Measurements from ENCODE around the gene RNF220. TPM values are rescaled to one million over a fixed set of nuclear protein-coding genes. Genes with fewer than 3 reads are reported as not detected.

The RNF220 gene
- total RNA-seq, 1 experiment from 2014 or later = 128 TPM

GRCh38 chr1:44521378-44522080 is 116.5 kb downstream of the RNF220 start (continued):
- TF ChIP-seq ZNF219 (CRISPR knock-in tag; IDR thresholded peaks at IDR 0.05; ENCODE audit: borderline replicate concordance) (no peak), RORB (CRISPR knock-in tag; IDR thresholded peaks at IDR 0.05) (no peak), ZNF121 (CRISPR knock-in tag; IDR thresholded peaks at IDR 0.05) (no peak), RELA (CRISPR knock-in tag; IDR thresholded peaks at IDR 0.05; ENCODE audit: borderline replicate concordance) (no peak), TP53 (CRISPR knock-in tag; IDR thresholded peaks at IDR 0.05) (no peak), NFE2L1 (CRISPR knock-in tag; IDR thresholded peaks at IDR 0.05) (no peak), STAT6 (CRISPR knock-in tag; conservative IDR thresholded peaks at IDR 0.05; ENCODE audit: low read depth) (no peak), JAZF1 (CRISPR knock-in tag; IDR thresholded peaks at IDR 0.05) (no peak), SMAD3 (CRISPR knock-in tag; IDR thresholded peaks at IDR 0.05; ENCODE audit: borderline replicate concordance) (no peak)
- TF ChIP-seq, protein P1, sequence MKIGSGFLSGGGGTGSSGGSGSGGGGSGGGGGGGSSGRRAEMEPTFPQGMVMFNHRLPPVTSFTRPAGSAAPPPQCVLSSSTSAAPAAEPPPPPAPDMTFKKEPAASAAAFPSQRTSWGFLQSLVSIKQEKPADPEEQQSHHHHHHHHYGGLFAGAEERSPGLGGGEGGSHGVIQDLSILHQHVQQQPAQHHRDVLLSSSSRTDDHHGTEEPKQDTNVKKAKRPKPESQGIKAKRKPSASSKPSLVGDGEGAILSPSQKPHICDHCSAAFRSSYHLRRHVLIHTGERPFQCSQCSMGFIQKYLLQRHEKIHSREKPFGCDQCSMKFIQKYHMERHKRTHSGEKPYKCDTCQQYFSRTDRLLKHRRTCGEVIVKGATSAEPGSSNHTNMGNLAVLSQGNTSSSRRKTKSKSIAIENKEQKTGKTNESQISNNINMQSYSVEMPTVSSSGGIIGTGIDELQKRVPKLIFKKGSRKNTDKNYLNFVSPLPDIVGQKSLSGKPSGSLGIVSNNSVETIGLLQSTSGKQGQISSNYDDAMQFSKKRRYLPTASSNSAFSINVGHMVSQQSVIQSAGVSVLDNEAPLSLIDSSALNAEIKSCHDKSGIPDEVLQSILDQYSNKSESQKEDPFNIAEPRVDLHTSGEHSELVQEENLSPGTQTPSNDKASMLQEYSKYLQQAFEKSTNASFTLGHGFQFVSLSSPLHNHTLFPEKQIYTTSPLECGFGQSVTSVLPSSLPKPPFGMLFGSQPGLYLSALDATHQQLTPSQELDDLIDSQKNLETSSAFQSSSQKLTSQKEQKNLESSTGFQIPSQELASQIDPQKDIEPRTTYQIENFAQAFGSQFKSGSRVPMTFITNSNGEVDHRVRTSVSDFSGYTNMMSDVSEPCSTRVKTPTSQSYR (CRISPR knock-in tag; IDR thresholded peaks at IDR 0.05) = no peak

- ATAC-seq = peak; percentile 95
These were observed 118.8 kb downstream of the RNF220 start for GRCh38 chr1:44523593-44524591.

More at GRCh38 chr1:44523593-44524591, 118.8 kb downstream of the RNF220 start:
- peak; percentile 76 for DNase-seq (ENCODE audit: low spot score)
- ChIA-PET CTCF (interaction anchor here (0.6 to 5.3 kb wide), 20 partner anchors 9 to 203 kb away, joined by 3 to 69 read pairs (median 6); no protein-coding TSS in a partner anchor), POLR2A (interaction anchor here (0.6 to 2.1 kb wide), 9 partner anchors 11 to 295 kb away, joined by 3 to 16 read pairs (median 7); no protein-coding TSS in a partner anchor)
- no peaks in the 10 kb centered on the region for H3K9me3 Mint-ChIP-seq
- H3K36me3 Mint-ChIP-seq = peaks cover 5% of the 10 kb centered on the region
- H3K4me1 Mint-ChIP-seq = peaks cover 26% of the 10 kb centered on the region
- TF ChIP-seq FOXK1 (CRISPR knock-in tag; IDR thresholded peaks at IDR 0.05) (peak; percentile 80), SOX15 (CRISPR knock-in tag; IDR thresholded peaks at IDR 0.05) (no peak), ETV6 (CRISPR knock-in tag; IDR thresholded peaks at IDR 0.05) (peak; percentile 50; the same call in 1 of the 2 replicates), USF2 (CRISPR knock-in tag; IDR thresholded peaks at IDR 0.05) (no peak), SP1 (CRISPR knock-in tag; conservative IDR thresholded peaks at IDR 0.05) (peak; percentile 64), TEAD1 (CRISPR knock-in tag; IDR thresholded peaks at IDR 0.05) (peak; percentile 80; the same call in 1 of the 2 replicates), ZNF317 (CRISPR knock-in tag; IDR thresholded peaks at IDR 0.05; ENCODE audit: borderline replicate concordance, low read depth) (no peak), ZBTB43 (CRISPR knock-in tag; IDR thresholded peaks at IDR 0.05) (peak; percentile 52; the same call in 1 of the 2 replicates), FOXP4 (CRISPR knock-in tag; IDR thresholded peaks at IDR 0.05) (peak; percentile 53; the same call in 1 of the 2 replicates)
- H3K27me3 Mint-ChIP-seq (ENCODE audit: low read depth) = no peaks in the 10 kb centered on the region
- no peak overlapping the region for H3K4me3 Mint-ChIP-seq
- peak overlapping the region; percentile 86 for H3K27ac Mint-ChIP-seq

Data from WTC11 (cell line).